Activated CD4-positive, alpha-beta memory T cell treated with anti-CD3 and anti-CD28 coated beads, Interleukin-2, amount 10 ng/mL, durations not matched to agents 7 days and 5 days (primary cell): ENCODE measurements around the gene CT45A1. TPM values are rescaled to one million over a fixed set of nuclear protein-coding genes. Genes with fewer than 3 reads are reported as not detected.

Source experiments
- total RNA-seq, 2 experiments: library from RNA; stranded (reverse); gene quantifications; one replicate each; pipeline ENCODE4 v1.2.3, GENCODE V29; 2021

The CT45A1 gene
- total RNA-seq, 2 experiments from 2014 or later: not detected

Other genes starting within 250 kb of the CT45A1 start
- 10 to 100 TPM; 25.0 to 29.0 TPM for gene INTS6L, start 193.0 kb upstream of the CT45A1 start, total RNA-seq
- not detected for gene CT45A3, start 54.6 kb downstream of the CT45A1 start, total RNA-seq
- gene CT45A5, start 71.9 kb downstream of the CT45A1 start, total RNA-seq: 1 to 10 TPM in 1 of 2 experiments, under 1 TPM in 1; 0.58 to 1.1 TPM
- not detected for gene CT45A6, start 89.1 kb downstream of the CT45A1 start, total RNA-seq
- gene CT45A2, start 106.4 kb downstream of the CT45A1 start, total RNA-seq: not detected
- not detected for gene CT45A7, start 123.6 kb downstream of the CT45A1 start, total RNA-seq
- not detected for gene CT45A8, start 140.9 kb downstream of the CT45A1 start, total RNA-seq
- not detected for gene CT45A9, start 158.2 kb downstream of the CT45A1 start, total RNA-seq
- gene CT45A10, start 179.8 kb downstream of the CT45A1 start, total RNA-seq: not detected
- gene SAGE1, start 180.1 kb downstream of the CT45A1 start, total RNA-seq: not detected